Cardiac fibroblast (primary cell): ENCODE results near the gene ARHGEF17.
"Not testable (repeated sequence)": the region's sequence is repeated elsewhere in the genome, so short reads cannot be mapped to it uniquely, and the experiment has no call there.

Source experiments
- DNase-seq, 2 donors: peaks; one replicate each; pipeline versions ENCODE4 v3.0.0 to v3.0.0-alpha.2; 2010; ENCODE audit warnings: low read depth in 2 of 2
- H3K4me3 ChIP-seq, 2 donors: replicated peaks in 1 of 2; 1 replicate in 1 of 2; 2 replicates in 1 of 2; pipeline ENCODE4 v1.5.1; 2011; ENCODE audit warnings: low read depth in 2 of 2, low read length in 2 of 2, mild to moderate bottlenecking in 2 of 2, moderate library complexity in 1 of 2
- CTCF ChIP-seq: IDR thresholded peaks from one replicate; pipeline ENCODE4 v1.5.1; 2011; ENCODE audit warnings: low read depth, mild to moderate bottlenecking, low read length, inconsistent platforms

The ARHGEF17 gene

DNA sequence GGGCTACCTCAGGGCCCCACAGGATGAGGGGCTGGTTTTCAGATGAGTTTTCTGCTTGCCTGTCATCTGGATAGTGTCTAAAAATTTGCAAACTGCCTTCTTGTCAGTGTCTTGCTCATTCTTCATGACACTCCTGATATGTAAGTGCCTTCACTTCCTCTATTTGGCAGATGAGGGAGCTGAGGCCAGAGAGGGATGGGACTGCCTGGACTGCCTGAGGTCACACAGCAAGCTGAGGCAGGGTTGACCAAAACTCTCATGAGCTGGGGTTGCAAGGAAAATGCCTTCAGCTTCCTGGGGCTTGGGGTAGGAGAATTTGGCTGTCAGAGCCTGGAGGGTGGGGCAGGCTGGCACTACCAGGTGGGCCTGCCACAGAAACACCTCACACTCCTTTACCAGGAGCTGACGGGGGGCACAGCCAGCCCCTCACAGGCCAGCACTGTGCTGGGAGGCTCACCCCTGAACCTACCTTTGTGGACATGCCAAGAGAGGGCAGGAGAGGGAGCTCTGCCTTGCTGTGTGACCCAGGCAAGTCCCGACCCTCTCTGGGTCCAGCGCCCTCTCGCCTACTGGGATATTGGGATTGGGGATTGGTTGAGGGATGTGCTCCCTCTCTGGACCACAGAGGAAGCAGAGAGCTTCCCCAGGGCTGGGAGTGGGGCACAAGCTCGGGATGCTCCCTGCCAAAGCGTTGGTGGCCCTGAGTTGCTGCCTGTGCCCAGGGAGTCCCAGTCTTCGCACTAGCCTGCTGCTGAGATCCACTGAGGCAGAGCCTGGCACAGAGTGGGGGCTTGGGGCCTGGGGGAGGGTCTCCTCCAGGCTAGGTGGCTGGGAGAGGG is 37.8 kb upstream of the ARHGEF17 start:
- no peak for TF ChIP-seq CTCF
- H3K4me3 ChIP-seq: no peak overlapping the region
- DNase-seq: no peak

- no peak overlapping the region for H3K4me3 ChIP-seq
- TF ChIP-seq CTCF: no peak
- DNase-seq: no peak
Observed at GRCh38 chr11:73270855-73271477, 37.1 kb upstream of the ARHGEF17 start.

GRCh38 chr11:73271478-73271865 is 36.6 kb upstream of the ARHGEF17 start:
- H3K4me3 ChIP-seq, DNase-seq: not testable (repeated sequence)

DNA sequence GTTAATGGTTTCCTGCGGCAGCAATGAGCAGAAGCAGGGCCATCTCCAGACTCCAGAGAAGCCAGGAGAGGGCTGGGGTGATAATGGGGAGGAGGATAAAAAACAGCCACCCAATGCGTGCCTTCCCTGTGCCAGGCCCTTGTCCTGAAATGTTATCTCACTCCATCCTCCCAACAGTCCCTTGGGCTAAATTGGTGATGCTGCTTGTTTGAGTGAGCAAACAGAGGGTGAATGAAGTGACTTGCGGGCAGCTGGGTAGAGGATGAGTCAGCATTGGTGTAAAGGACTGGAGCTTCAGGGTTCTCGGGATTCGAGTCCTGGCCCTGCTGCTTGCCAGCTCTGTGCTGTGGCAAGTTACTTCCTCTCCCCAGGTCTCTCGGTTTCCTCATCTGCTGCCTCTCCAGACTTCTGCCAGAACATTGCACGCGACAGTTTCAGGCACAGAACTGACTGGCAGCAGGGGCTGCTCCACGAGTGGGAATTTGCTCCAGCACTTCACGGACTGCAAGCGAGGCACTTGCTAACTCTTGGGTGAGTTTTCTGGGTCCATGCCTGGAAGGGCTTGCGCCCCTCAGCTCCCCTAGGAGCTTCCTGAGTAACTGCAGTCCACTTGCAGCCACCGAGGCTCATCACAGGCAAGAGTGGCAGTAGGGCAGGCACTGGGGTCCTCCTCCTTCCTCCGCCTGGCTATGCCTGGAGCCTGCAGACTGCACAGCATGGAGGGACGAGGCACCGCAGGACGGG is 36.0 kb upstream of the ARHGEF17 start, which contains the start of gene P2RY6:
Gene P2RY6, plus strand, starts transcription at position 403 of the 744 bp plus-strand sequence. CDS start 24,181 bp downstream, outside the sequence.
- no peak within 1 kb of the TSS for H3K4me3 ChIP-seq
- DNase-seq: peak; percentile 54 to 55
- TF ChIP-seq CTCF: no peak

GRCh38 chr11:73272680-73273038 is 35.4 kb upstream of the ARHGEF17 start:
- DNase-seq: no peak
- H3K4me3 ChIP-seq: no peak overlapping the region
- TF ChIP-seq CTCF: no peak

DNA sequence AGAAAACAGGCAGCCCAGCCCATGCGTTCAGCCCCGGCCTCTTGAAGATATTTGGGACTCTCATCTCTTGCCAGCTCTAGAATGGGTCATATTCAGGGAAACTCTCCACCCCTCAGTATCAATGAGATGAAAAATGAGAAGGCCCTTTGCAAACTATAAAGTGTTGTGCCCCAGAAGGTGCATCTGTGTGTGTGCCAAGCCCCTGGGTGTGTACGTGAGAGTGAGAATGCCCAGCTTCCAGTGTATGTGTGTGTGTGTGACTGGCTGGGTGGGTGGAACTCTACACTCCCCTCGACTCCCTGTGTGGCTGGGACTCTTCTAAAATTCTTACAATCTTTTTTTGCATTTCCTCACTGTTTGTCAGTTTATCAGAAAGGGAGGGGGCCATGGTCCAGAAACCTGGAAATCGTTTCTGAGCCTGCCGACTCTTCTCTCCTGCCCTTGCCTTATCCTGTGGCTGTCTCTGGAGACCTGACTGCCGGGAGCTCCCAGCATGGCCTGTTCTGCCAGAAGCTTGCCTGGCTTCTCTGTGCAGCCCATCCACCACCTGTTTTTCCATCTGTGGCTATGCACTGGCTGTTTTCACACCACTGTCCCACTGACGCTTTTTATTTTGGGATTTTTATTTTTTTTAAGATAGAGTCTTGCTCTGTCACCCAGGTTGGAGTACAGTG is 34.7 kb upstream of the ARHGEF17 start:
- DNase-seq: no peak
- no peak for TF ChIP-seq CTCF
- H3K4me3 ChIP-seq: no peak overlapping the region

GRCh38 chr11:73274191-73274590 is 33.9 kb upstream of the ARHGEF17 start:
- DNase-seq, H3K4me3 ChIP-seq: not testable (repeated sequence)
